HG02943 (cell line): Measurements from ENCODE around the gene SPAST.
"Not testable (repeated sequence)": the region's sequence is repeated elsewhere in the genome, so short reads cannot be mapped to it uniquely, and the experiment has no call there.

Source experiments
- ATAC-seq: cut with Tn5 transposase; IDR thresholded peaks from one replicate; pipeline ENCODE4 v1.9.1; 2021; ENCODE audit warnings: mild to moderate bottlenecking, low read depth, moderate library complexity; ENCODE audit not compliant: unreplicated experiment

Gene SPAST, protein sequence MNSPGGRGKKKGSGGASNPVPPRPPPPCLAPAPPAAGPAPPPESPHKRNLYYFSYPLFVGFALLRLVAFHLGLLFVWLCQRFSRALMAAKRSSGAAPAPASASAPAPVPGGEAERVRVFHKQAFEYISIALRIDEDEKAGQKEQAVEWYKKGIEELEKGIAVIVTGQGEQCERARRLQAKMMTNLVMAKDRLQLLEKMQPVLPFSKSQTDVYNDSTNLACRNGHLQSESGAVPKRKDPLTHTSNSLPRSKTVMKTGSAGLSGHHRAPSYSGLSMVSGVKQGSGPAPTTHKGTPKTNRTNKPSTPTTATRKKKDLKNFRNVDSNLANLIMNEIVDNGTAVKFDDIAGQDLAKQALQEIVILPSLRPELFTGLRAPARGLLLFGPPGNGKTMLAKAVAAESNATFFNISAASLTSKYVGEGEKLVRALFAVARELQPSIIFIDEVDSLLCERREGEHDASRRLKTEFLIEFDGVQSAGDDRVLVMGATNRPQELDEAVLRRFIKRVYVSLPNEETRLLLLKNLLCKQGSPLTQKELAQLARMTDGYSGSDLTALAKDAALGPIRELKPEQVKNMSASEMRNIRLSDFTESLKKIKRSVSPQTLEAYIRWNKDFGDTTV

DNA sequence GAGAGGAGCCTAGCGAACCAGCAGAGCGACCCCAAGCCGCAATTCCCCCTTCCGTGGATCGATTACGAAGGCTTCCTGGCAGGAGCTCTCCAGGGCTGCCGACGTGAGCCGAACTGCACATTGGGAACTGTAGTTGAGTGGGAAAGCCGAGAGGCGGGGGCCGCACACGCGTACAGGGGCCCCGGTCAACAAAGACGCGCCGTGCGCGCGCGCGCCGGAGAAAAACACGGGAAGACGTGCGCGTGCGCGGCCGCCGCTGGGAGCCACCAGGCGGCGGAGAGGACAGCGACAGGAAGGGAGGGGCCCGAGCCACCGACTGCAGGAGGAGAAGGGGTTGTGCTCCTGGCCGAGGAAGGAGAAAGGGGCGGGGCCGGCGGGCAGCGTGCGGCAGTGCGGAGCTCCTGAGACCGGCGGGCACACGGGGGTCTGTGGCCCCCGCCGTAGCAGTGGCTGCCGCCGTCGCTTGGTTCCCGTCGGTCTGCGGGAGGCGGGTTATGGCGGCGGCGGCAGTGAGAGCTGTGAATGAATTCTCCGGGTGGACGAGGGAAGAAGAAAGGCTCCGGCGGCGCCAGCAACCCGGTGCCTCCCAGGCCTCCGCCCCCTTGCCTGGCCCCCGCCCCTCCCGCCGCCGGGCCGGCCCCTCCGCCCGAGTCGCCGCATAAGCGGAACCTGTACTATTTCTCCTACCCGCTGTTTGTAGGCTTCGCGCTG lies at the start of gene SPAST:
TSS of gene SPAST (plus strand) at position 247 of the 711 bp plus-strand sequence. CDS start at position 523, 276 bp downstream.
- ATAC-seq, result peak; percentile 95

DNA sequence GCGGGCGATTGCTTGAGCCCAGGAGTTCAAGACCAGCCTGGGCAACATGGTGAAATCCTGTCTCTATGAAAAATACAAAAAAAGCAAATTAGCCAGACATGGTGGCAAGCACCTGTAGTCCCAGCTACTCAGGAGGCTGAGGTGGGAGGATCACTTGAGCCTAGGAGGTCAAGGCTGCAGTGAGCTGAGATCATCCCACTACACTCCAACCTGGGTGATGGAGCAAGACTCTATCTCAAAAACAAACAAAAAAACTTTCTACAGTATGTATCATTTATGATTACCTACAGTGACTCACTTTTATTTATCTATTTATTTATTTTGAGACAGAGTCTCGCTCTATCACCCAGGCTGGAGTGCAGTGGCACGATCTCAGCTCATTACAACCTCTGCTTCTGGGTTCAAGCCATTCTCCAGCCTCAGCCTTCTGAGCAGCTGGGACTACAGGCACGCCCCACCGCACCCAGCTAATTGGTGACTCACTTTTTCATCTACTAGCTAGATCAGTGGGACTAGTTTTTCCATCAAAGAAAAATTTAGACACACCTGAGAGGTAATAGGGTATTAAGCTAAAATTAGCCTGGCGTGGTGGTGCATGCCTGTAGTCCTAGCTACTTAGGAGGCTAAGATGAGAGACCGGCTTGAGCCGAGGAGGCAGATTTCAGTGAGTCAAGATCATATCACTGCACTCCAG lies 44.4 kb upstream of the SPAST start:
- ATAC-seq, result not testable (repeated sequence)

DNA sequence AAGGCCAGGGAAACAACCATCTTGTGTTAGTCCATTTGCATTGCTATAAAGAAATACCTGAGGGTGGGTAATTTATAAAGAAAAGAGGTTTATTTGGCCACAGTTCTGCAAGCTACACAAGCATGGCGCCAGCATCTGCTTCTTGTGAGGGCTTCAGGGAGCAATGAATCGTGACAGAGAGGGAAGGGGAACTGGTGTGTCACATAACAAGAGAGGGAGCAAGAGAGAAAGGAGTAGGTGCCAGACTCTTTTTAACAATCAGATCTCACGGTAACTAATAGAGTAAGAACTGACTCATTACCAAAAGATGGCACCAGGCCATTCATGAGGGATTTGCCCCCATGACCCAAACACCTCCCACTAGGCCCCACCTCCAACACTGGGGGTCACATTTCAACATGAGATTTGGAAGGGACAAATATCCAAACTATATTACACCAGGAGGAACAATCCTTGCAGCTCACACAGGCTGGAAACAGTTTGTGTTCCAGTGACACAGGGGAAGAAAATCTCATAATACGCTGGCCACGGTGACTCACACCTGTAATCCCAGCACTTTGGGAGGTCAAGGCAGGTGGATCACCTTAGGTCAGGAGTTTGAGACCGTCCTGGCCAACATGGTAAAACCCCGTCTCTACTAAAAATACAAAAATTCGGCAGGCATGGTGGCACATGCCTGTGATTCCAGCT lies 29.0 kb upstream of the SPAST start:
- ATAC-seq, result not testable (repeated sequence)

DNA sequence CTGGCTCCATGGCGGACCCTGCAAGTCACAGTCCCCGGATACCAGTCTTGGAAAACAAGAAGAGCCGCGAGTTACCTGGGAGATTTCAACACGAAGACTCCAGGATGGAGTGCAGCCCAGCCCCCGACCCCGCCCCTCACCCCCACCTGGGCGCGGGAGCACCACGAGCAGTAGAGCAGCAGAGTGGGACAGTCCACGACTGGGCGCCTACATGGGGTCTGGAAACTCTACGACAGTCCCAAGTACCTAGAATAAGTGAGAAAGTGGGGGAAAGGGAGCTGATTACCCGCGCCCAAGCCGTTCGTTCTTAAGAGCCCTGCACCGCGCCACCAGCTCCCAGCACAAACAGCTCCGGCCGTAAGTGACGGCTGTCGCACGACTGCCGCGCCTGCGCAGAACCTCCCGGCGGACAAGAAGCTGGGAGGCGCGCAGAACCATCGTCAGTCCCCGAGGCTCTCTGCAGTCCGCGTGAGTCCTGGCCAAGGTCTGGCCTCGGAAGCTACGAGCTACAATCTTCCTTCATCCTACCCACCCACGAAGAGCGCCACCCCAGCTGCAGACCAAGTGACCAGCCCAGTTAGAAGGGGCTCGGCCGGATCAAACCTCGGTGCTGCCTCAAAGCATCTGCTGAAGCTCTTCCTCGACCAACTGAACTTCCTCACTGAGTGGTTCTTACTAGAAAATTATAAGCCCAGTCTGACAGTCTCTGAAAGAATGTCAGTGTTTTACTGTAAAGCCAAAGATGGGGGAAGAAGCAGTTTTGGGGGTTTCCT lies 23.7 kb upstream of the SPAST start, which contains the start of gene DPY30:
TSS of gene DPY30 (minus strand) at position 359 of the 773 bp plus-strand sequence. CDS start at position 10, 349 bp downstream.
- peak; percentile 77 for ATAC-seq

DNA sequence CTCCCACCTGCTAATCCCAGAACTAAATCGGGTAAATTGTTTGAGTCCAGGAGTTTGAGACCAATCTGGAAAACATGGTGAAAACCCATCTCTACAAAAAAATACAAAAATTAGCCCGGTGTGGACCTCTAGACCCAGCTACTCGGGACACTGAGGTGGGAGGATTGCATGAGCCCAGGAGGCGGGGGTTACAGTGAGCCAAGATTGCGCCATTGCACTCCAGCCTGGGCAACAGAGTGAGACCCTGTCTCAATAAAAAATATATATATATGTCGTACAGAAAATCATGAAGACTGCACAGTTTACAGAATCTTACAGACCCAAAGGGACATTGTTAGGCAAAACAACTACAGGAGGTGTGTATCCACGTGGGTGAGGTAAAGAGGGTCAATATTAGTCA lies 19.8 kb upstream of the SPAST start:
- no peak for ATAC-seq

DNA sequence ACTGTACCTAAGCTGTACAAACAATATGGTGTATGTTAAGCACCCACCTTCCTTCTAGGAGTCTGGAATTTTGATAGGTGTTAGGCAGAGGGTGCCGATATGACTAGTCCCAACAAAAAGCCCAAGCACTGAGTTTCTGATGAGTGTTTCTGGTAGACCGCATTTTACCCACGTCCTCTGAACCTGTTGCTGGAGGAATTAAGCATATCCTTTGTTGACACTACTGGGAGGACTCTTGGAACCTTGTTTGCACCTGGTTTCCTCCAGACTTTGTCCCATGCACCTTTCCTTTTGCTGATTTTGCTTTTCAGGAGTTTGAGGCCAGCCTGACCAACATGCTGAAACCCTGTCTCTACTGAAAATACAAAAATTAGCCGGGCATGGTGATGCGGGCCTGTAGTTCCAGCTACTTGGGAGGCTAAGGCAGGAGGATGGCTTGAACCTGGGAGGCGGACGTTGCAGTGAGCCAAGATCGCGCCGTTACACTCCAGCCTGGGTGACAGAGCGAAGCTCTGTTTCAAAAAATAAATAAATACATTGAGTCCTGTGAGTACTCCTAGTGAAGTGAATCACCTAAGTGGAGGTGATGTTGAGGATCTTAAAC lies 11.4 kb upstream of the SPAST start:
- ATAC-seq, result no peak

DNA sequence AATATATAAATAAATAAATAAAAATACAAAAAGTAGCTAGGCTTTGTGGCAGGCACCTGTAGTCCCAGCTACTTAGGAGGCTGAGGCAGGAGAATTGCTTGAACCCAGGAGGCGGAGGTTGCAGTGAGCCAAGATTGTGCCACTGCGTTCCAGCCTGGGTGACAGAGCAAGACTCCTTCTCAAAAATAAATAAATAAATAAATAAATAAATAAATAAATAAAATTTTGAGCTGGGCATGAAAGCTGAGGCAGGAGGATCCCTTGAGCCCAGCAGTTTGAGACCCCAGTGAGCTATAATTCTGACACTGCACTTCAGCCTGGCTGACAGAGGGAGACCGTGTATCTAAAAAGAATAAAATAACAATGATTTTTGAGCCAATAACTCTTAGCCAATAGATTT lies 8.8 kb upstream of the SPAST start:
- ATAC-seq, result not testable (repeated sequence)

DNA sequence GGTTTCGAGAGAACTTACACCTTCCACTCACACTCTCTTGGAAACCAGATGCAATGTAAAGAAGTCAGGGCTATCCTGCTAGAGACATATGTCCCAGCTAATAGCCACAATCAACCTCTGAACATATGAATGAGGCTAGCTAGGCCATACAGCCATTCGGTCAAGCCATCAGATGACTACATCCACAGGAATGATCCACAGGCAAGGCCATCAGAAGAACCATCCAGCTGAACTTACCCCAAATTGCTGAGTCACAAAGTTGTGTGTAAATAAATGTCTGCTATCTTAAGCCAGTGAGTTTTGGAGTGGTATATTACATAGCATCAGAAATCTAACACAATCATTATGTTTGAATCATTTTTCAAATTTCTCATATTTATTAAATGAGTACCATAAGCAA lies 5.2 kb upstream of the SPAST start:
- ATAC-seq, result no peak

DNA sequence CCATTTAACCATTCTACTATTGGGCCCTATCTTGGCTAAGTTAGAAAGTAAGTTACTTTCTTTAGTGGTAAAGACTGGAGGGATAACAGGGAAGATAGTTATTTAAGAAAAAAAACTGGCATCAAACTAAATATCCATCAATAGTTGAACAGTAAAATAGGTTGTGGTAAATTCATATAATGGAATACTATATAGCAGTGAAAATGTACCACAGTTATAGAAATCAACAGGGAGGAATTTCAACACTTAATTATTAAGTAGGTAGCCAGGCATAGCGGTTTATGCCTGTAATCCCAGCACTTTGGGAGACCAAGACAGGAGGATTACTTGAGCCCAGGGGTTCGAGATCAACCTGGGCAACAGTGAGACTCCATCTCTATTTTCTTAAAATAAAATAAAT lies 3.1 kb upstream of the SPAST start:
- ATAC-seq, result no peak

DNA sequence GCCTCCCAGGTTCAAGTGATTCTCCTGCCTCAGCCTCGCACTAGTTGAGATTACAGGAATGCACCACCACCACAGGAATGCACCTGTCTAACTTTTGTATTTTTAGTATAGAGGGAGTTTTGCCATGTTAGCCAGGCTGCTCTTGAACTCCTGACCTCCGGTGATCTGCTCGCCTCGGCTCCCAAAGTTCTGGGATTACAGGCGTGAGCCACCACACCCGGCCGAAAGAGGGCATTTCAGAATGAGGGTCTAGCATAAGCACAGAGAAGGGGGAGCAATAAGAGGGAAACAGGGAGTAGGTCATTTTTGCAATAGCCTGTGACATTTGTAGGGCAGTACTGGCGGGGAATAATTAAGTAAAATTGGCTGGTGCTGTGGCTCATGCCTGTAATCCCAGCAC lies 1.9 kb upstream of the SPAST start:
- no peak for ATAC-seq

DNA sequence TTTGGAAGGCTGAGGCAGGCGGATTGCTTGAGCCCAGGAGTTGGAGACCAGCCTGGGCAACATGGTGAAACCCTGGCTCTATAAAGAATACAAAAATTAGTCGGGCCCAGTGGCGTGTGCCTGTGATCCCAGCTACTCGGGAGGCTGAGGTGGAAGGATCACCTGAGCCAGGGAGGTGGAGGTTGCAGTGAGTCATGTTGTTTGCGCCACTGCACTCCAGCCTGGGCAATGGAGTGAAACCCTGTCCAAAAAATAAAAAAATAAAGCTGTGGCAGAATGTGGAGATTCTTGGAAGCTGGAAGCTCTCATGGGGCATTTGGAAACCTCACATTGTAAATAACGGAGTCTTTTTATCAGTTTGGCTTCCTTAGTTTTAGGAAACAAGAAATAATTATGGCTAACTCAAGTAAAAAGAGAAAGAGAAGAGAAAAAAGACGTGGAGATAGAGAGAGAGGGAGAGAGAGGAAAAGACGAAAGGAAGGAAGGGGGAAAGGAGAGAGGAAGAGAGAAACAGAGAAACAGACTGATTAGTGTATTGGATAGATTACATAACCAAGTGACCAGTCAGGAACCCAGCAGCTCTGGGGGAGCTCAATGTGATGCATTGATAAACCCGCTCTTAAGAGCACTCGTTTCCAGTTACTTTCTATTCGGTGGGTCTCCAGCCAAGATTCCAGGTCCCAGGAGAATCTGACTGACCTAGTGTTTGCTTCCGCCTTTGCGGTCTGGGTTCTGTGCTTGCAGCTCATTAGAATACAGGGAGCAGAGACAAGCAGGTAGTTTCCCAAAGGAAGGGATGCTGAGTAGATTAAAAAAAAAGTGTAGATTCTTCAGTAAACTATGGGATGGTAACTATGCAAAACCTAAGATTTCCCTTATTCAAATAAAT lies 1.1 kb upstream of the SPAST start:
- ATAC-seq, result no peak

DNA sequence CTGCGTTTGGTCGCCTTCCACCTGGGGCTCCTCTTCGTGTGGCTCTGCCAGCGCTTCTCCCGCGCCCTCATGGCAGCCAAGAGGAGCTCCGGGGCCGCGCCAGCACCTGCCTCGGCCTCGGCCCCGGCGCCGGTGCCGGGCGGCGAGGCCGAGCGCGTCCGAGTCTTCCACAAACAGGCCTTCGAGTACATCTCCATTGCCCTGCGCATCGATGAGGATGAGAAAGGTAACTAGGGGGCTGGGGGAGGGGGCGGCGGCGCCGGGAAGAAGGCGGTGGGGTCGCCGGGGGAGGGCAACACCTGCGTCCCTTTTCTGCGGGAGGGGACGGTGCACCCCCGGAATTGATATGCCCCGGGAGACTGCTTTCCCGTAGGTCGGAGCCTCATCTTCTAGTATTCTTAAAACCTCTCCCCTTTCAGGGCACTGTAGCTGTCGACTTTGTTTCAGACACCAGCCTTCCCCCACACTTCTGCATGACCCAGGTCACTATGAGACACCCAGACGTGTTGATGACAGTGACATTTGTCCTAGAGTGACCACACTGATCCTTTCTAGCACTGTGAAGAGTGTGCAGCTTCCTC lies 755 bp downstream of the SPAST start:
- ATAC-seq, result peak; percentile 11

DNA sequence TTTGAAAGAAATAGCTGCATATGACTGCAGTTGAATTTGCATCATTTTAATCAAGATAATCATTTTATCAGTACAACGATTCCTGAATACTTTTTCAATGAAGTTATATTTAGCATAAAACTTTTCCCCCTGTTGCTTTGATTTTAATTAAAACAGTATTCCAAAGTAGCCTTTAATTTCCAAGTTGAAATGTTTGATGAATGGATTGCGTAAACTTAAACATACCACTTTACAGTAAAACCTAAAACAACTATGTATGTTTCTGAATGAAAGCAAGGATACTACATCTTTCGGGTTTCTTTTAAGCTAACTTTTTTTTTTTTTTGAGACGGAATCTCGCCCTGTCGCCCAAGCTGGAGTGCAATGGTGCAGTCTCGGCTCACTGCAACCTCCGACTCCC lies 1.4 kb downstream of the SPAST start:
- ATAC-seq, result no peak

DNA sequence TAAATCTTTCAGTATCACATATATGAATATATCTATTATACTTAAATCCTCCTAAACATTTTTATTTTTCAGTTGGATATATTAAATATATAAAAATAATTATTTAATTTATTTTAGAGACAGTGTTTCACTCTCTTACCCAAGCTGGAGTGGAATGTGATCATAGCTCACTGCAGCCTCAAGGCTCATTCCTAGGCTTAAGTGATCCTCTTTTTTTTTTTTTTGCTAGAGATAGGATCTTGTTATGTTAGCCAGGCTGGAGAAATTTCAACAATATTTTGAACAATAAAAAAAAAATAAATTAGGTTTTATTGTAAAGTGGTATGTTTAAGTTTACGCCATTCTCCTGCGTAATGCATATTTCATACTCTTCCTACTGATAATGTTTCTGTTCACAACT lies 4.2 kb downstream of the SPAST start:
- ATAC-seq, result no peak

DNA sequence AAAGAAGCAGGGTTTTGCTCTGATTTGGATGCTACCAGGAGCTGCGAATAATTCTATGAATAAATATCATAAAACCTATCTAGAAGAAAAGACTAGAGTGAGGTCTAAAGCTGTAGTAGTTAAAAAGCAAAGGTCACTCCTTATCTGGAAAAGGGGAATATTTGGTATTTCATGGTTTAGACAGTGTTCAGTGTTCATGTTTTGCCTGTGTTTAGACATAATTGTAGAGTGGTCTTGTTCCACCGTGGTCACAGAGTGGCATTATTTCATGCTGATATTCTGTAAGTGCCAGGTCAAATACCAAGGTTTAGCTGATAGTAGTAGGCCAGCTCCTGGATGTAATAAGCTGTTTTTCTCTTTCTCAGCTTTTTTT lies 10.8 kb downstream of the SPAST start:
- ATAC-seq, result no peak

DNA sequence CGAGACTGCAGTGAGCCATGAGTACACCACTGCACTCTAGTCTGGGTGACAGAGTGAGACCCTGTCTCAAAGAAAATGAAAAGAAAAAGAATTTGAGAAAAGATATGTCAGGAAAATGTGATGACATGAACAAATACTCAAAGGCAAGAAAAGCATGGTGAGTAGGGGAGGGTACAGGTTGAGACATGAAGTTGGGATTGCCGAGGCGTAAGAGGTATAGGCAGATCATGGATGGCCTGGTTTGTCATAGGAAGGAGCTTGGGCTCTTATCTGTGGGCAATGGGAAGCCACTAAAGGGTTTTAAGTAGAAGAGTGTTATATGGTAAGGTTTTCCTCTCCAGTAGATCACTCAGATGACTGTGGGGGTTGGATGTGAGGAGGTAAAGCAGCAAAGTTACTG lies 32.3 kb downstream of the SPAST start:
- no peak for ATAC-seq

DNA sequence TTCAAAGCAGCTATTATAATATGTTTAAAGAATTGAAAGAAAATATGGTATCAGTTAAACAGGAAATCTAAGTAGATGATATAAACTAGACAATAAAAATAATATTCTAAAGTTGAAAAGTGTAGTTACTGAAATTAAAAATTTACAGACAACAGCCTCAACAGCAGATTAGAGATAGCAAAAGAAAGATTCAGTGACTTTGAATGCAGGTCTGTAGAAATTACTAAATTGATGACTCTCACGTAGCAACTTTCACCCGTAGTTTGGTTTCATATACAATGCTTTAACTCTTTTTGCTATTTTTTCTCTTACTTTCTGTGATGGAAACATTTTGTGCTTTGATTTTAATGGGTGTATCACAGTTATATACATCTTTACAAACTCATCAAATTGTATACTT lies 44.8 kb downstream of the SPAST start:
- no peak for ATAC-seq

DNA sequence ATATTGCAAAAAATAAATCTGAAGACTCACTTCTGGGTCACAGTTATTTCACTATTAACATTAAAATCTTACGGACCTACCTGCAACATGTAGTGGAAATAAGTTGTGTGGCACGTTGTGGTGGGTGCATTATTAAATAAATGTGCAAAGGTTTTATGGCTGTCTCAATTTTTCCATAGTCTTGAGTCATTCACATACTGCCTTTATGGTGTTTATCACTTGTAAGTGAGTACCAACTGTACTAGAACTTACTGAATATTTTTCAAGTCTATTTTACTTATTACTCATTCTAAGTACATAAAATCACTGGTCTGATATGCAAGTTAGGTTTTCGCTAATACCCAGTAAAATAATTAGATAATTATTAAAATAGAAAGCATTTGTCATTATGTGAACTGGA lies 54.7 kb downstream of the SPAST start:
- ATAC-seq, result no peak
